K562 (cell line): Measurements from ENCODE around the gene C1orf50. TPM values are rescaled to one million over a fixed set of nuclear protein-coding genes. Genes with fewer than 3 reads are reported as not detected.

Experiments used
- ATAC-seq: fragments of 200-7000 bp; cut with Tn5 transposase; 3 replicates; pipeline ENCODE4 v1.9.1; 2020; ENCODE audit warnings: moderate library complexity
- BruUV-seq: library from RNA; stranded (reverse); fragments of 400-500 nt; replicated peaks from 2 replicates; lab custom pipeline; 2021; lab: Mats Ljungman, UMichigan
- CTCF ChIA-PET: fragments of 300-600 bp; formaldehyde crosslinking; extraction: SDS; loops from one replicate; lab custom pipeline; 2021; ENCODE audit warnings: low intra/inter-chr PET ratio; lab: Yijun Ruan, JAX
- POLR2A ChIA-PET: fragments of 300-600, 350-650 bp; sonication (Branson Sonifier 250); formaldehyde crosslinking; extraction: SDS; loops from one replicate; lab custom pipeline; 2021; ENCODE audit warnings: antibody characterized with exemption, inconsistent platforms; lab: Yijun Ruan, JAX
- DNase-seq, 4 experiments: peaks; one replicate each; pipeline versions ENCODE4 v3.0.0 to v3.0.0-alpha.2; 2011 to 2018; ENCODE audit warnings: low spot score in 3 of 4, mixed read lengths in 3 of 4; ENCODE audit errors: extremely low read depth in 1 of 4
- FAIRE-seq: peaks from 2 replicates; lab custom pipeline; 2011; peaks lifted over from hg19 to GRCh38; lab: Jason Lieb, UNC
- H2AFZ ChIP-seq: 2 replicates; pipeline ENCODE4 v1.6.0; 2011; ENCODE audit warnings: low read depth, low read length, control low read depth, inconsistent platforms
- H3K27ac ChIP-seq: fragments of 200-600 bp; 3 replicates; pipeline ENCODE4 v1.8.0; 2011; ENCODE audit warnings: low read depth, mild to moderate bottlenecking, control low read depth, inconsistent platforms, low read length, moderate library complexity, mixed read lengths; ENCODE audit errors: extremely low read depth
- H3K27me3 ChIP-seq, 2 experiments: fragments of 300-600 bp in 1 of 2; 2 replicates in 1 of 2; 3 replicates in 1 of 2; pipeline versions ENCODE4 v1.6.0 to v1.8.0; 2011; ENCODE audit warnings: inconsistent platforms in 2 of 2, low read length in 2 of 2, mild to moderate bottlenecking in 1 of 2, mixed read lengths in 1 of 2, moderate library complexity in 1 of 2; ENCODE audit not compliant: control insufficient read depth in 2 of 2, insufficient read depth in 2 of 2
- H3K36me3 ChIP-seq: fragments of 300-600 bp; 3 replicates; pipeline ENCODE4 v1.8.0; 2011; ENCODE audit warnings: mild to moderate bottlenecking, low read length, inconsistent platforms; ENCODE audit not compliant: control insufficient read depth, insufficient read depth
- H3K4me1 ChIP-seq, 2 experiments: fragments of 200-600 bp in 1 of 2; replicated peaks in 1 of 2; 2 replicates in 1 of 2; 3 replicates in 1 of 2; pipeline versions ENCODE4 v1.5.1 to v1.8.0; 2011; ENCODE audit warnings: inconsistent platforms in 2 of 2, low read length in 2 of 2, mild to moderate bottlenecking in 1 of 2, mixed read lengths in 1 of 2, moderate library complexity in 1 of 2; ENCODE audit not compliant: control insufficient read depth in 2 of 2, insufficient read depth in 2 of 2
- H3K4me2 ChIP-seq: 2 replicates; pipeline ENCODE4 v1.6.1; 2011; ENCODE audit warnings: low read length, control low read depth, inconsistent platforms, mixed read lengths; ENCODE audit not compliant: insufficient read depth
- H3K4me3 ChIP-seq: fragments of 200-600 bp; sonication (generic), shearing (Covaris generic); 2 replicates; pipeline ENCODE4 v1.5.1; 2016; ENCODE audit warnings: control low read depth, inconsistent platforms
- H3K79me2 ChIP-seq: fragments of 200-600 bp; 3 replicates; pipeline ENCODE4 v1.8.0; 2011; ENCODE audit warnings: low read length, inconsistent platforms; ENCODE audit not compliant: control insufficient read depth, insufficient read depth
- H3K9ac ChIP-seq, 2 experiments: 2 replicates each; pipeline versions ENCODE4 v1.6.0 to v1.6.1; 2011; ENCODE audit warnings: low read depth in 2 of 2, low read length in 2 of 2, control low read depth in 1 of 2, inconsistent platforms in 1 of 2, mild to moderate bottlenecking in 1 of 2, mixed read lengths in 1 of 2; ENCODE audit not compliant: insufficient read depth in 1 of 2
- H3K9me1 ChIP-seq: one replicate; pipeline ENCODE4 v1.6.0; 2011; ENCODE audit warnings: inconsistent platforms, mild to moderate bottlenecking, low read length, moderate library complexity; ENCODE audit not compliant: control insufficient read depth, insufficient read depth
- H3K9me3 ChIP-seq: replicated peaks from 2 replicates; pipeline ENCODE4 v1.5.1; 2011; ENCODE audit warnings: low read depth, low read length, inconsistent platforms; ENCODE audit not compliant: control insufficient read depth, insufficient read depth
- H4K20me1 ChIP-seq: replicated peaks from 2 replicates; pipeline ENCODE4 v1.6.1; 2011; ENCODE audit warnings: low read length, inconsistent platforms, mixed read lengths; ENCODE audit not compliant: control insufficient read depth, insufficient read depth
- CEBPB ChIP-seq: fragments of 450-650 bp; IDR thresholded peaks from 2 replicates; pipeline ENCODE4 v1.6.1; 2016; ENCODE audit warnings: missing genetic modification characterization, missing compliant biosample characterization
- CHD1 ChIP-seq: fragments of 200-600 bp; sonication (generic); IDR thresholded peaks from one replicate; pipeline ENCODE4 v1.6.1; 2012; ENCODE audit warnings: mild to moderate bottlenecking, moderate library complexity, low read length, inconsistent platforms
- EWSR1 ChIP-seq: fragments of 450-650 bp; IDR thresholded peaks from 2 replicates; pipeline ENCODE4 v1.6.1; 2018; ENCODE audit warnings: borderline replicate concordance, mild to moderate bottlenecking, low read depth, moderate library complexity; ENCODE audit not compliant: partially characterized antibody
- HEY1 ChIP-seq: fragments of 250-450 bp; sonication (Bioruptor Pico); IDR thresholded peaks from 2 replicates; pipeline ENCODE4 v1.5.0; 2020; ENCODE audit warnings: mild to moderate bottlenecking, moderate library complexity, borderline replicate concordance
- HNRNPUL1 ChIP-seq: fragments of 200-400 bp; formaldehyde crosslinking; IDR thresholded peaks from 2 replicates; pipeline ENCODE4 v1.6.1; 2017; ENCODE audit warnings: low read length
- LCOR ChIP-seq: sonication (generic); formaldehyde crosslinking; IDR thresholded peaks from 2 replicates; pipeline ENCODE4 v1.8.0; 2022; ENCODE audit warnings: mild to moderate bottlenecking, missing genetic modification reagents
- MEIS2 ChIP-seq: fragments of 450-650 bp; IDR thresholded peaks from 2 replicates; pipeline ENCODE4 v1.6.1; 2014; ENCODE audit warnings: mild to moderate bottlenecking; ENCODE audit not compliant: partially characterized antibody
- MNT ChIP-seq, 2 experiments: fragments of 450-650 bp; conservative IDR thresholded peaks; 2 replicates each; pipeline ENCODE4 v1.6.1; 2017; ENCODE audit warnings: mild to moderate bottlenecking in 2 of 2, moderate library complexity in 2 of 2
- MYNN ChIP-seq, 2 experiments: sonication (generic); formaldehyde crosslinking in 1 of 2; IDR thresholded peaks; 2 replicates each; pipeline versions ENCODE4 v1.5.0 to v1.6.1; 2016 to 2020; ENCODE audit warnings: antibody characterized with exemption in 1 of 2, missing genetic modification reagents in 1 of 2
- NELFE ChIP-seq: IDR thresholded peaks from 2 replicates; pipeline ENCODE4 v1.6.1; 2011; ENCODE audit warnings: mild to moderate bottlenecking; ENCODE audit not compliant: insufficient read depth, insufficient read length
- PHB ChIP-seq: fragments of 250-450 bp; sonication (Bioruptor Pico); IDR thresholded peaks from 2 replicates; pipeline ENCODE4 v1.5.0; 2021
- SAP30 ChIP-seq: fragments of 200-600 bp; sonication (generic); IDR thresholded peaks from 2 replicates; pipeline ENCODE4 v1.6.1; 2012; ENCODE audit warnings: borderline replicate concordance, low read depth, mild to moderate bottlenecking, moderate library complexity, low read length, control low read depth, inconsistent platforms; ENCODE audit not compliant: insufficient read depth, poor library complexity, severe bottlenecking
- SMAD1 ChIP-seq: fragments of 150-350 bp; IDR thresholded peaks from 2 replicates; pipeline ENCODE4 v1.6.1; 2014; ENCODE audit warnings: low read length, low read depth; ENCODE audit not compliant: partially characterized antibody
- TAF1 ChIP-seq: IDR thresholded peaks from 2 replicates; pipeline ENCODE4 v1.6.1; 2011; ENCODE audit warnings: mild to moderate bottlenecking, low read length, moderate library complexity; ENCODE audit not compliant: insufficient read depth, control insufficient read depth, severe bottlenecking; ENCODE audit errors: extremely low read depth
- ZNF24 ChIP-seq: fragments of 450-650 bp; IDR thresholded peaks from 2 replicates; pipeline ENCODE4 v1.6.1; 2016
- ZNF586 ChIP-seq: fragments of 450-650 bp; formaldehyde crosslinking; conservative IDR thresholded peaks from 2 replicates; pipeline ENCODE4 v1.4.0; 2020; ENCODE audit warnings: mild to moderate bottlenecking, moderate library complexity
- ZNF589 ChIP-seq: fragments of 200-800 bp; sonication (Bioruptor generic); IDR thresholded peaks from 2 replicates; pipeline ENCODE4 v1.6.1; 2016; ENCODE audit warnings: low read depth, missing genetic modification characterization, missing compliant biosample characterization
- ZNF699 ChIP-seq: fragments of 250-450 bp; sonication (Bioruptor Pico); IDR thresholded peaks from 2 replicates; pipeline ENCODE4 v1.8.0; 2021; ENCODE audit warnings: mild to moderate bottlenecking, moderate library complexity; ENCODE audit not compliant: insufficient replicate concordance
- ZSCAN29 ChIP-seq: fragments of 450-650 bp; IDR thresholded peaks from 2 replicates; pipeline ENCODE4 v1.6.1; 2017
- WGBS: fragments of 100-300 bp; shearing (Covaris generic); methylation state at CpG from one replicate; pipeline ENCODE4 v1.1.6; 2016; ENCODE audit warnings: low coverage, mixed read lengths; ENCODE audit not compliant: insufficient coverage; ENCODE audit errors: missing lambda C conversion rate; 5-methylcytosine and 5-hydroxymethylcytosine counted together
- in situ Hi-C: fragments of 300-500 bp; cut with MboI; formaldehyde crosslinking; loops from 4 replicates; pipeline ENCODE4 v1.15.0; 2018; ENCODE audit warnings: inconsistent platforms, mixed read lengths
- intact Hi-C: fragments of 100-400 bp; cut with micrococcal nuclease; formaldehyde crosslinking; loops from 2 replicates; pipeline ENCODE4 v1.14.2; 2022
- polyA plus RNA-seq, 8 experiments: library from polyadenylated mRNA; depleted of rRNA in 4 of 8; stranded (reverse) in 5 of 8; unstranded in 3 of 8; fragments of >200 nt; fragmentation: Nextera tagmentation in 2 of 8; fragmentation: Illumina TruSeq in 1 of 8; extraction: Ambion mirVana in 2 of 8; extraction: Trizol in 1 of 8; gene quantifications; 2 replicates each; pipeline versions ENCODE4 v1.2.1 to v1.2.3, GENCODE V29; 2011 to 2014; ENCODE audit warnings: inconsistent platforms in 1 of 8, missing spikeins in 1 of 8
- total RNA-seq, 7 experiments: library from RNA; depleted of rRNA in 6 of 7; stranded (reverse); fragments of >200 nt in 6 of 7; fragmentation: Illumina TruSeq in 2 of 7; extraction: Trizol in 2 of 7; gene quantifications; 2 replicates each; pipeline versions ENCODE4 v1.2.1 to v1.2.3, GENCODE V29; 2011 to 2021; ENCODE audit warnings: low replicate concordance in 1 of 7
- TF ChIP-seq, protein P1 (sequence below): sonication (generic); formaldehyde crosslinking; IDR thresholded peaks from 2 replicates; pipeline ENCODE4 v1.8.1; 2022; ENCODE audit warnings: missing genetic modification reagents

Gene C1orf50
- total and polyA plus RNA-seq, 9 of the 15 experiments (the other 6 are each of a cell fraction or from before 2014, with no cell fraction given): 0.55 to 13.9 (median 5.2) TPM

DNA sequence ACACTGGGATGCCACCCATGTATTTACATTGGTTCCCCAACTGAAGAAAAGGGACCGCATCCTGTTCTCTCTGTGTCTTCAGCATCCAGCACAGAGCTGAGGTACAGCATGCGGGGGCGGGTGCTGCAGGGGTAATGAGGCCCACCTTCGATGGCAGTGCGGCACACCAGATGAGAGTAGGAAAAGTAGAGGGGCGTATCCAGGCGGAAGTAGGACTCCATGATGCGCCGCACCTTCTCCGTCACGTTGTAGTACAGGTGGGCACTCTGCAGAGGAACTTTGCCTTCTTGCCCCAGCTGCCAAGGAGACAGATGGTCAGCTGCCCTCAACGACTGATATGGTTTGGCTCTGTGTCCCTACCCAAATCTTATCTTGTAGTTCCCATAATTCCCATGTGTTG lies 17.0 kb upstream of the C1orf50 start:
- H2AFZ ChIP-seq: no peak overlapping the region
- intact Hi-C loops (no loop called here), in situ Hi-C loops (no loop called here)
- peaks cover 12% of the 10 kb centered on the region for H3K9me1 ChIP-seq
- no peak for TF ChIP-seq CHD1
- no peak for TF ChIP-seq NELFE
- TF ChIP-seq SMAD1: no peak
- TF ChIP-seq EWSR1: no peak
- no peak for TF ChIP-seq HEY1 (CRISPR knock-in tag)
- TF ChIP-seq ZSCAN29: no peak
- TF ChIP-seq PHB (CRISPR knock-in tag): no peak
- no peak for TF ChIP-seq ZNF589 (CRISPR knock-in tag)
- no peak for TF ChIP-seq MEIS2
- TF ChIP-seq MNT (conservative IDR thresholded peaks at IDR 0.05): no peak
- no peak for TF ChIP-seq MYNN (IDR thresholded peaks at IDR 0.05)
- no peak for TF ChIP-seq MYNN (CRISPR knock-in tag; IDR thresholded peaks at IDR 0.05)
- no peak for TF ChIP-seq CEBPB (tag)
- TF ChIP-seq, protein P1, sequence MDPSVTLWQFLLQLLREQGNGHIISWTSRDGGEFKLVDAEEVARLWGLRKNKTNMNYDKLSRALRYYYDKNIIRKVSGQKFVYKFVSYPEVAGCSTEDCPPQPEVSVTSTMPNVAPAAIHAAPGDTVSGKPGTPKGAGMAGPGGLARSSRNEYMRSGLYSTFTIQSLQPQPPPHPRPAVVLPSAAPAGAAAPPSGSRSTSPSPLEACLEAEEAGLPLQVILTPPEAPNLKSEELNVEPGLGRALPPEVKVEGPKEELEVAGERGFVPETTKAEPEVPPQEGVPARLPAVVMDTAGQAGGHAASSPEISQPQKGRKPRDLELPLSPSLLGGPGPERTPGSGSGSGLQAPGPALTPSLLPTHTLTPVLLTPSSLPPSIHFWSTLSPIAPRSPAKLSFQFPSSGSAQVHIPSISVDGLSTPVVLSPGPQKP: no peak
- no peak for TF ChIP-seq LCOR
- TF ChIP-seq TAF1: no peak
- no peak for TF ChIP-seq ZNF699 (CRISPR knock-in tag)
- no peak for TF ChIP-seq ZNF24
- no peak for TF ChIP-seq HNRNPUL1
- TF ChIP-seq SAP30: no peak
- TF ChIP-seq ZNF586: no peak
- no peaks in the 10 kb centered on the region for H3K4me1 ChIP-seq
- H3K79me2 ChIP-seq: no peaks in the 10 kb centered on the region
- DNase-seq: no peak
- no peak for ATAC-seq
- H3K36me3 ChIP-seq: peaks cover 79% of the 10 kb centered on the region
- POLR2A ChIA-PET: no interaction called here
- no peak overlapping the region for H3K4me2 ChIP-seq
- peaks cover 3% of the 10 kb centered on the region for H3K9me3 ChIP-seq
- no peak for FAIRE-seq
- H4K20me1 ChIP-seq: no peaks in the 10 kb centered on the region
- no TSS peak for BruUV-seq
- no peaks in the 10 kb centered on the region for H3K27me3 ChIP-seq
- H3K9ac ChIP-seq: no peak overlapping the region
- CTCF ChIA-PET: no interaction called here
- WGBS: 93% methylated on average over 12 of the region's 12 CpGs
- no peak overlapping the region for H3K27ac ChIP-seq
- no peak overlapping the region for H3K4me3 ChIP-seq
